ENCODE measurements around the gene UBLCP1. TPM values are rescaled to one million over a fixed set of nuclear protein-coding genes. Genes with fewer than 3 reads are reported as not detected.
"Not testable (repeated sequence)": the region's sequence is repeated elsewhere in the genome, so short reads cannot be mapped to it uniquely, and the experiment has no call there.

UBLCP1 gene
- polyA plus RNA-seq, 2 of the 4 experiments (the other 2 are of a cell fraction), result 36.5 to 64.8 TPM

- TF ChIP-seq ELK1 (IDR thresholded peaks at IDR 0.05; ENCODE audit: low read depth, low read length) (no peak), MAX (IDR thresholded peaks at IDR 0.05) (no peak), ZSCAN20 (CRISPR knock-in tag; IDR thresholded peaks at IDR 0.05) (no peak), CHD4 (IDR thresholded peaks at IDR 0.05; ENCODE audit: borderline replicate concordance) (no peak), TFCP2L1 (CRISPR knock-in tag; IDR thresholded peaks at IDR 0.05) (no peak)
Measured at GRCh38 chr5:159257629-159258283, 5.3 kb upstream of the UBLCP1 start (continued).

- DNase-seq (ENCODE audit: low read depth in 1 of 2, low spot score in 1 of 2), result no peak
- 93% methylated on average over 2 of the region's 2 CpGs for WGBS (ENCODE audit: missing lambda C conversion rate)
- Histone ChIP-seq H3K4me3 (no peak overlapping the region), H3K4me2 (no peak overlapping the region), H3K9me3 (no peaks in the 10 kb centered on the region), H3K4me1 (0 out of 3 replicates have a peak, but pooled peaks cover 3% of the 10 kb centered on the region), H3K27ac (no peak overlapping the region)
- TF ChIP-seq BHLHE40 (IDR thresholded peaks at IDR 0.05; ENCODE audit: low read depth, low read length) (no peak), HOXA7 (CRISPR knock-in tag; IDR thresholded peaks at IDR 0.05) (no peak), FOSL2 (IDR thresholded peaks at IDR 0.05) (no peak), FOSL2 (CRISPR knock-in tag; IDR thresholded peaks at IDR 0.05) (no peak), RFX5 (IDR thresholded peaks at IDR 0.05) (no peak), CBX8 (IDR thresholded peaks at IDR 0.05) (no peak), TP53 (CRISPR knock-in tag; IDR thresholded peaks at IDR 0.05) (no peak), SMC3 (IDR thresholded peaks at IDR 0.05) (no peak), FOXS1 (CRISPR knock-in tag; IDR thresholded peaks at IDR 0.05) (no peak), PBX3 (IDR thresholded peaks at IDR 0.05) (no peak), HMGXB4 (CRISPR knock-in tag; IDR thresholded peaks at IDR 0.05; ENCODE audit: borderline replicate concordance) (no peak), MAX (IDR thresholded peaks at IDR 0.05) (no peak), EHF (CRISPR knock-in tag; IDR thresholded peaks at IDR 0.05) (no peak), EP300 (IDR thresholded peaks at IDR 0.05) (no peak), REST (IDR thresholded peaks at IDR 0.05) (no peak), NFE2L2 (conservative IDR thresholded peaks at IDR 0.05; ENCODE audit: low read length) (no peak), JUN (IDR thresholded peaks at IDR 0.05) (no peak), CTCF (IDR thresholded peaks at IDR 0.05) (no peak), MYC (IDR thresholded peaks at IDR 0.05; ENCODE audit: borderline replicate concordance, low read length) (no peak)
- FAIRE-seq, result peak; percentile 7
- ATAC-seq, result no peak
- POLR2A ChIA-PET, result no interaction called here
- CTCF ChIA-PET, result interaction anchor here (1.0 to 1.3 kb wide), 3 partner anchors 8 to 27 kb away, joined by 3 read pairs; no protein-coding TSS in a partner anchor
Measured at GRCh38 chr5:159258361-159258760, 4.7 kb upstream of the UBLCP1 start.

GRCh38 chr5:159260212-159260611 lies 2.9 kb upstream of the UBLCP1 start:
- H3K4me3 ChIP-seq; H3K27ac ChIP-seq; FAIRE-seq; H3K4me2 ChIP-seq; DNase-seq (ENCODE audit: low read depth in 1 of 2, low spot score in 1 of 2); ATAC-seq; CTCF ChIA-PET; POLR2A ChIA-PET; H3K9me3 ChIP-seq: not testable (repeated sequence)
- WGBS (ENCODE audit: missing lambda C conversion rate), result 59% methylated on average over 4 of the region's 4 CpGs
- peaks cover 10% of the 10 kb centered on the region; the same call in 1 of the 3 replicates for H3K4me1 ChIP-seq
